K562 (cell line): Measurements from ENCODE around the gene TAX1BP1.

Experiments
- CTCF ChIP-seq, 3 experiments: IDR thresholded peaks in 2 of 3; conservative IDR thresholded peaks in 1 of 3; 2 replicates each; pipeline ENCODE4 v1.5.1; 2011 to 2012; ENCODE audit warnings: low read length in 3 of 3, mild to moderate bottlenecking in 3 of 3, control low read depth in 2 of 3, improper control_type of control experiment in 1 of 3, inconsistent platforms in 1 of 3, low read depth in 1 of 3, mixed read lengths in 1 of 3, moderate library complexity in 1 of 3; ENCODE audit not compliant: insufficient read depth in 2 of 3
- LARP7 ChIP-seq: fragments of 450-650 bp; IDR thresholded peaks from 2 replicates; pipeline ENCODE4 v1.6.1; 2016
- SRSF1 ChIP-seq: fragments of 200-400 bp; formaldehyde crosslinking; IDR thresholded peaks from 2 replicates; pipeline ENCODE4 v1.6.1; 2017; ENCODE audit warnings: mild to moderate bottlenecking, low read depth, low read length, moderate library complexity
- ZNF639 ChIP-seq, 2 experiments: fragments of 200-800 bp in 1 of 2; sonication (Bioruptor generic) in 1 of 2; sonication (generic) in 1 of 2; formaldehyde crosslinking in 1 of 2; IDR thresholded peaks in 1 of 2; conservative IDR thresholded peaks in 1 of 2; 2 replicates each; pipeline versions ENCODE4 v1.5.0 to v1.6.1; 2016 to 2020; ENCODE audit warnings: missing compliant biosample characterization in 1 of 2, missing genetic modification characterization in 1 of 2, missing genetic modification reagents in 1 of 2

DNA sequence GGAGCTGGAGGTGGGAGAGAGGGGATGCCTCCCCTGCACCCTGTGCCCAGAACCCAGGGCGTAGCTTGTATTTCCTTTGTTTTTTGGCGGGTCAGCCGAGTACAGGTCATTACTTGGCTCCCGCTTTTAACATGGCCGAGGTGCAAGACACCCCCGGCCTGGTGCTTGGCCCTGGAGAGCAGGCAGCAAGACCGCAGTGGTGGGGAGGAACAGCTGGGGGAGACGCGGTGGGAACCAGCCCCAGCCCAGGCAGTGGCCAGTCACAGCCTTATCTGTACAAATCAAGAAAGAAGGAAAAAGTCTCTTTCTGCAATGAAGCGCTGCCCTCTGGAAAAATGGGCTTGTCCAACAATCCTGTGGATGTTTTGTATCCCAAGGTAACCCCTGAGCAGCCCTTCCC is 99.1 kb downstream of the TAX1BP1 start:
- TF ChIP-seq CTCF (IDR thresholded peaks at IDR 0.05 in 2 of 3, conservative IDR thresholded peaks at IDR 0.05 in 1 of 3; ENCODE audit: insufficient read depth in 2 of 3, low read depth in 1 of 3, low read length in 3 of 3) (no peak), SRSF1 (no peak), LARP7 (no peak), ZNF639 (CRISPR knock-in tag; conservative IDR thresholded peaks at IDR 0.05 in 1 of 2, IDR thresholded peaks at IDR 0.05 in 1 of 2) (no peak)
